Muscle of leg (tissue), 16 donors: ENCODE results near the gene UNC50. TPM values are rescaled to one million over a fixed set of nuclear protein-coding genes. Genes with fewer than 3 reads are reported as not detected.
A peak's percentile ranks its signal among the peaks of the same experiment; 100 is the strongest.

Experiments
- DNase-seq: peaks from one replicate; pipeline ENCODE4 v3.0.0; 2013
- H3K27ac ChIP-seq: one replicate; pipeline ENCODE4 v1.5.1; 2013; ENCODE audit warnings: mild to moderate bottlenecking, low read length, control low read depth
- H3K27me3 ChIP-seq: one replicate; pipeline ENCODE4 v1.6.1; 2013; ENCODE audit warnings: low read length; ENCODE audit not compliant: control insufficient read depth, insufficient read depth
- H3K36me3 ChIP-seq: one replicate; pipeline ENCODE4 v1.6.1; 2013; ENCODE audit warnings: low read length; ENCODE audit not compliant: control insufficient read depth, insufficient read depth
- H3K4me1 ChIP-seq: one replicate; pipeline ENCODE4 v1.6.1; 2013; ENCODE audit warnings: low read length; ENCODE audit not compliant: control insufficient read depth, insufficient read depth
- H3K4me3 ChIP-seq: one replicate; pipeline ENCODE4 v1.5.1; 2013; ENCODE audit warnings: low read length, control low read depth
- H3K9me3 ChIP-seq: replicated peaks from 2 replicates; pipeline ENCODE4 v1.6.1; 2013; ENCODE audit warnings: low read depth, low read length; ENCODE audit not compliant: control insufficient read depth
- WGBS: methylation state at CpG from one replicate; pipeline ENCODE4 v1.1.5; 2013; ENCODE audit warnings: missing lambda C conversion rate; ENCODE audit not compliant: insufficient coverage; 5-methylcytosine and 5-hydroxymethylcytosine counted together
- long read RNA-seq, 11 donors: transcript quantifications; one replicate each; lab custom pipeline, GENCODE V29; 2026
- polyA plus RNA-seq, 8 donors: library from polyadenylated mRNA; unstranded; fragments of 120-200 nt; gene quantifications; one replicate each; pipeline versions ENCODE4 v1.2.1 to v1.2.3, GENCODE V29; 2013; ENCODE audit warnings: inconsistent platforms in 1 of 8, low replicate concordance in 1 of 8; ENCODE audit not compliant: insufficient read length in 8 of 8, insufficient read depth in 1 of 8
- total RNA-seq: library from RNA; stranded (reverse); fragments of 120-200 nt; gene quantifications from one replicate; pipeline ENCODE4 v1.2.4, GENCODE V29; 2013

Gene UNC50, protein sequence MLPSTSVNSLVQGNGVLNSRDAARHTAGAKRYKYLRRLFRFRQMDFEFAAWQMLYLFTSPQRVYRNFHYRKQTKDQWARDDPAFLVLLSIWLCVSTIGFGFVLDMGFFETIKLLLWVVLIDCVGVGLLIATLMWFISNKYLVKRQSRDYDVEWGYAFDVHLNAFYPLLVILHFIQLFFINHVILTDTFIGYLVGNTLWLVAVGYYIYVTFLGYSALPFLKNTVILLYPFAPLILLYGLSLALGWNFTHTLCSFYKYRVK
- 36.5 TPM for total RNA-seq
- polyA plus RNA-seq: 10 to 100 TPM; 24.6 to 33.7 (median 30.6) TPM
- long read RNA-seq, donor 1, transcript UNC50-201 (6 exons, 1,143 nt): major isoform, 11 of 12 reads
- long read RNA-seq, donor 1, partial matches to known transcripts: 0 of 12 reads
- long read RNA-seq, donor 1, other reads (novel, unspliced or antisense): 0 of 12 reads
- long read RNA-seq, donor 2, partial matches to known transcripts: 0 of 1 reads
- long read RNA-seq, donor 2, other reads (novel, unspliced or antisense): 0 of 1 reads
- long read RNA-seq, donor 3, transcript UNC50-201 (6 exons, 1,143 nt): major isoform, 18 of 24 reads
- long read RNA-seq, donor 3, partial matches to known transcripts: 5 of 24 reads
- long read RNA-seq, donor 3, other reads (novel, unspliced or antisense): 0 of 24 reads
- long read RNA-seq, donor 4, partial matches to known transcripts: 0 of 4 reads
- long read RNA-seq, donor 4, other reads (novel, unspliced or antisense): 0 of 4 reads
- long read RNA-seq, donor 5, transcript UNC50-201 (6 exons, 1,143 nt): major isoform, 49 of 60 reads
- long read RNA-seq, donor 5, partial matches to known transcripts: 0 of 60 reads
- long read RNA-seq, donor 5, other reads (novel, unspliced or antisense): 5 of 60 reads
- long read RNA-seq, donor 6, transcript UNC50-201 (6 exons, 1,143 nt): major isoform, 17 of 26 reads
- long read RNA-seq, donor 6, partial matches to known transcripts: 0 of 26 reads
- long read RNA-seq, donor 6, other reads (novel, unspliced or antisense): 5 of 26 reads
- long read RNA-seq, donor 7, transcript UNC50-201 (6 exons, 1,143 nt): major isoform, 21 of 26 reads
- long read RNA-seq, donor 7, partial matches to known transcripts: 0 of 26 reads
- long read RNA-seq, donor 7, other reads (novel, unspliced or antisense): 0 of 26 reads
- long read RNA-seq, donor 8, transcript UNC50-201 (6 exons, 1,143 nt): major isoform, 6 of 7 reads
- long read RNA-seq, donor 8, partial matches to known transcripts: 0 of 7 reads
- long read RNA-seq, donor 8, other reads (novel, unspliced or antisense): 0 of 7 reads
- long read RNA-seq, donor 9, transcript UNC50-201 (6 exons, 1,143 nt): major isoform, 13 of 22 reads
- long read RNA-seq, donor 9, partial matches to known transcripts: 6 of 22 reads
- long read RNA-seq, donor 9, other reads (novel, unspliced or antisense): 0 of 22 reads
- long read RNA-seq, donor 10, transcript UNC50-201 (6 exons, 1,143 nt): major isoform, 12 of 13 reads
- long read RNA-seq, donor 10, partial matches to known transcripts: 0 of 13 reads
- long read RNA-seq, donor 10, other reads (novel, unspliced or antisense): 0 of 13 reads
- long read RNA-seq, donor 11, transcript UNC50-201 (6 exons, 1,143 nt): major isoform, 24 of 33 reads
- long read RNA-seq, donor 11, partial matches to known transcripts: 5 of 33 reads
- long read RNA-seq, donor 11, other reads (novel, unspliced or antisense): 0 of 33 reads

DNA sequence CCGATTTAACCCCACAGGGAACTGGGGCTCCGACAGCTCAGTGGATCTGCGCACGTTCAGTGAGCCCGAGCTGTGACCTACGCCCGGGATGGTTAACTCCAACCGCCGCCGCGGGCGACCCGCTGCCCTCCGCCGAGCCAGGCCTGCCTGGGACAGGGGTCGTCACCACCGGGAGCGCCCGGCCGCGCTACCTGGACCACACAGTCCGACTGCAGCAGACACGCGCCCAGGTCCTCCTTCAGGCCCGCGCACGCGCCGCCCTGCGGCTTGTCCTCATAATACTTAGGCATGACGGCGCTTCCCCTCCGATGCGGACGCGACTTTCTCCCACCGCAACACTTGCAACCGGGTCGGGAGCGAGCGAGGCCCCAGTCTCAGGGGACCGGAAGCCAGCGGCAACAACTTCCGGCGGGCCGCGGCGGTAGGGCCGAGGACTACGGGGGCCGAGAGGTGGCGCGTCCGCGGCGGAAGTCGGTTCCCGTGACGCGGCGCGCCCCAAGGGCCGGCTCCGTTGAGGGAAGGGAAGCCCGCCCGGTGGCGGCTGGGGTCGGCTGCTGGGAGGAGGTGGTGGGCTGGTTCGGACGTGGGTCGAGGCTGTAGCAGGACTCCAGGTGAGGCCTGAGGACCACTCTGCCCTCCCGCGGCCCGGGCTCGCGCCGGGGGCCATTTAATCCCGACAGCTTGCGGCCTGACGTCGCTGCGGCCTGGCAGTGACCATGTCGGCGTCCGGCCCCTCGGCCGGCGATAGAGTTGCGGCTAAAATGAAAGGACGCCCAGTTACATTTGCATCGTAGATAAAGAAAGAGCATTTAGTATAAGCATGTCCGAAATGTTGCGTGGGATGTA lies at the start of gene UNC50, which contains the start of gene COA5:
Gene UNC50 (plus strand): TSS at position 474 of the 846 bp plus-strand sequence. CDS start 1,171 bp downstream, outside the sequence.
Gene COA5 (minus strand): TSS at position 397 of the 846 bp plus-strand sequence. CDS start 107 bp downstream, at position 290.
- WGBS: under 1% methylated on average over 93 of the region's 93 CpGs
- H3K4me1 ChIP-seq: peaks cover 28% of the 10 kb centered on the region

GRCh38 chr2:98558852-98559530 lies 49.4 kb upstream of the UNC50 start:
- Histone ChIP-seq H3K9me3 (no peaks in the 10 kb centered on the region), H3K27ac (no peak overlapping the region)
- WGBS: 69% methylated on average over 7 of the region's 16 CpGs

More for the DNA sequence above, at the start of gene UNC50, which contains the start of gene COA5:
- Histone ChIP-seq H3K36me3 (peaks cover 27% of the 10 kb centered on the region), H3K4me3 (peak within 1 kb of the TSS; percentile 82), H3K27ac (peak within 1 kb of the TSS; percentile 90), H3K27me3 (no peaks in the 10 kb centered on the region), H3K9me3 (no peaks in the 10 kb centered on the region)
- peak; percentile 95 for DNase-seq

GRCh38 chr2:98559581-98559980 lies 48.8 kb upstream of the UNC50 start:
- H3K9me3 ChIP-seq: no peaks in the 10 kb centered on the region
- H3K27me3 ChIP-seq: no peaks in the 10 kb centered on the region
- WGBS: no CpG with 5 or more reads among the region's 3 CpGs
- no peak for DNase-seq
- peaks cover 46% of the 10 kb centered on the region for H3K36me3 ChIP-seq
- peaks cover 6% of the 10 kb centered on the region for H3K4me1 ChIP-seq
- no peak overlapping the region for H3K4me3 ChIP-seq
- no peak overlapping the region for H3K27ac ChIP-seq

More at GRCh38 chr2:98558852-98559530, 49.4 kb upstream of the UNC50 start:
- peaks cover 46% of the 10 kb centered on the region for H3K36me3 ChIP-seq
- no peak overlapping the region for H3K4me3 ChIP-seq
- no peak for DNase-seq
- H3K27me3 ChIP-seq: no peaks in the 10 kb centered on the region
- H3K4me1 ChIP-seq: peaks cover 6% of the 10 kb centered on the region

DNA sequence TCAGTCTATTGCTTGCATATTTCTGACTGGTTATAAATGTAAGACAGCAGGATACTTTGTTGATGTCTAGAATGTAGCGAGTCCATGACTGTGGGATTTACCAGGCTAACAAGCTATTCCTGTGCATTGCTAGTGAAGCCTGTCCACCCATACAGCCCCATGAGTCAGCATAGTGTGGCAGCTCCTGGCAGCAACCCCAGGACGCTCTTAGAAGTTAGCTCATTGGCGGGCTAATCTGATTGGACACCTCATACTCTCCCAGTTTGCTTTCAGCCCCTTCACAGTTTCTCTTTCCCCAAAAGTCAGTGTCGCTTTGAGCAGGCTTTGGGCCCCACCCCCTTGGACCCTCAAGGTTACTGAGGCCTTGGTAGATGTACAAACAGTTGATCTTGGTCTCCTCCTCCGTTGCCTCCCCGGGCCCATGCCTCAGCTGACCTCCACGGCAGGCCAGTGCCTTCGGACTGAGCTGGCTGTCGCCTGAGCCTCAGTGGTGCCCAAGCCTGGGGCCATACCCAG lies 48.1 kb upstream of the UNC50 start:
- no peaks in the 10 kb centered on the region for H3K9me3 ChIP-seq
- H3K27me3 ChIP-seq: no peaks in the 10 kb centered on the region
- peak; percentile 16 for DNase-seq
- H3K27ac ChIP-seq: no peak overlapping the region
- peaks cover 45% of the 10 kb centered on the region for H3K36me3 ChIP-seq
- no peak overlapping the region for H3K4me3 ChIP-seq
- 100% methylated on average over 5 of the region's 9 CpGs for WGBS
- H3K4me1 ChIP-seq: peaks cover 6% of the 10 kb centered on the region

GRCh38 chr2:98561018-98561417 lies 47.4 kb upstream of the UNC50 start:
- Histone ChIP-seq H3K4me1 (peaks cover 6% of the 10 kb centered on the region), H3K36me3 (peaks cover 44% of the 10 kb centered on the region), H3K4me3 (no peak overlapping the region), H3K9me3 (no peaks in the 10 kb centered on the region), H3K27me3 (no peaks in the 10 kb centered on the region), H3K27ac (no peak overlapping the region)
- WGBS: 91% methylated on average over 8 of the region's 9 CpGs
- no peak for DNase-seq

GRCh38 chr2:98561902-98562695 lies 46.3 kb upstream of the UNC50 start:
- no peak overlapping the region for H3K4me3 ChIP-seq
- H3K36me3 ChIP-seq: peaks cover 46% of the 10 kb centered on the region
- no peaks in the 10 kb centered on the region for H3K9me3 ChIP-seq
- DNase-seq: peak; percentile 14
- no peak overlapping the region for H3K27ac ChIP-seq
- peaks cover 6% of the 10 kb centered on the region for H3K4me1 ChIP-seq
- no peaks in the 10 kb centered on the region for H3K27me3 ChIP-seq
- WGBS: 90% methylated on average over 11 of the region's 13 CpGs

GRCh38 chr2:98563394-98563793 lies 45.0 kb upstream of the UNC50 start:
- Histone ChIP-seq H3K9me3 (no peaks in the 10 kb centered on the region), H3K36me3 (peaks cover 55% of the 10 kb centered on the region), H3K4me3 (no peak overlapping the region), H3K27ac (no peak overlapping the region), H3K4me1 (peaks cover 6% of the 10 kb centered on the region), H3K27me3 (no peaks in the 10 kb centered on the region)
- WGBS: 95% methylated on average over 7 of the region's 13 CpGs
- DNase-seq: no peak
